Measurements from ENCODE around the gene CYP26B1.

The CYP26B1 gene

GRCh38 chr2:72103690-72104089 is 44.0 kb downstream of the CYP26B1 start:
- no peaks in the 10 kb centered on the region for H3K36me3 Mint-ChIP-seq (ENCODE audit: low read depth)
- no peaks in the 10 kb centered on the region for H3K9me3 Mint-ChIP-seq
- H3K4me1 Mint-ChIP-seq, result peaks cover 6% of the 10 kb centered on the region
- H3K4me3 Mint-ChIP-seq, result no peak overlapping the region
- no peak overlapping the region for H3K27ac Mint-ChIP-seq
- H3K27me3 Mint-ChIP-seq (ENCODE audit: low read depth), result peaks cover 58% of the 10 kb centered on the region
- no peak for TF ChIP-seq CTCF (IDR thresholded peaks at IDR 0.05; ENCODE audit: unreplicated experiment in 3 of 3)

- TF ChIP-seq CTCF (IDR thresholded peaks at IDR 0.05; ENCODE audit: unreplicated experiment in 3 of 3), result no peak
- Mint-ChIP-seq H3K4me1 (peaks cover 6% of the 10 kb centered on the region), H3K9me3 (no peaks in the 10 kb centered on the region), H3K4me3 (no peak overlapping the region), H3K27me3 (ENCODE audit: low read depth) (peaks cover 57% of the 10 kb centered on the region), H3K27ac (no peak overlapping the region), H3K36me3 (ENCODE audit: low read depth) (no peaks in the 10 kb centered on the region)
These were observed 44.5 kb downstream of the CYP26B1 start for GRCh38 chr2:72103161-72103560.

GRCh38 chr2:72098935-72099334 is 48.7 kb downstream of the CYP26B1 start:
- H3K9me3 Mint-ChIP-seq, result no peaks in the 10 kb centered on the region
- H3K4me1 Mint-ChIP-seq, result peaks cover 6% of the 10 kb centered on the region
- H3K27ac Mint-ChIP-seq, result no peak overlapping the region
- peaks cover 41% of the 10 kb centered on the region for H3K27me3 Mint-ChIP-seq (ENCODE audit: low read depth)
- no peak overlapping the region for H3K4me3 Mint-ChIP-seq
- no peaks in the 10 kb centered on the region for H3K36me3 Mint-ChIP-seq (ENCODE audit: low read depth)
- TF ChIP-seq CTCF (IDR thresholded peaks at IDR 0.05; ENCODE audit: unreplicated experiment in 3 of 3), result no peak

GRCh38 chr2:72097276-72097675 is 50.4 kb downstream of the CYP26B1 start:
- no peak for TF ChIP-seq CTCF (IDR thresholded peaks at IDR 0.05; ENCODE audit: unreplicated experiment in 3 of 3)
- no peaks in the 10 kb centered on the region for H3K4me1 Mint-ChIP-seq
- H3K4me3 Mint-ChIP-seq, result no peak overlapping the region
- H3K9me3 Mint-ChIP-seq, result no peaks in the 10 kb centered on the region
- H3K27ac Mint-ChIP-seq, result no peak overlapping the region
- H3K36me3 Mint-ChIP-seq (ENCODE audit: low read depth), result no peaks in the 10 kb centered on the region
- peaks cover 37% of the 10 kb centered on the region for H3K27me3 Mint-ChIP-seq (ENCODE audit: low read depth)

- Mint-ChIP-seq H3K36me3 (ENCODE audit: low read depth) (no peaks in the 10 kb centered on the region), H3K4me3 (no peak overlapping the region), H3K27ac (no peak overlapping the region), H3K9me3 (no peaks in the 10 kb centered on the region), H3K27me3 (ENCODE audit: low read depth) (peaks cover 39% of the 10 kb centered on the region), H3K4me1 (no peaks in the 10 kb centered on the region)
- TF ChIP-seq CTCF (IDR thresholded peaks at IDR 0.05; ENCODE audit: unreplicated experiment in 3 of 3), result no peak
These were observed 51.5 kb downstream of the CYP26B1 start for GRCh38 chr2:72096181-72096580.

- no peak overlapping the region for H3K27ac Mint-ChIP-seq
- H3K9me3 Mint-ChIP-seq, result no peaks in the 10 kb centered on the region
- no peak for TF ChIP-seq CTCF (IDR thresholded peaks at IDR 0.05; ENCODE audit: unreplicated experiment in 3 of 3)
- no peak overlapping the region for H3K4me3 Mint-ChIP-seq
- H3K4me1 Mint-ChIP-seq, result no peaks in the 10 kb centered on the region
- H3K36me3 Mint-ChIP-seq (ENCODE audit: low read depth), result no peaks in the 10 kb centered on the region
- H3K27me3 Mint-ChIP-seq (ENCODE audit: low read depth), result peaks cover 39% of the 10 kb centered on the region
These were observed 52.3 kb downstream of the CYP26B1 start for GRCh38 chr2:72095364-72095763.
